ENCODE data around the gene PLEKHA4. TPM values are rescaled to one million over a fixed set of nuclear protein-coding genes. Genes with fewer than 3 reads are reported as not detected.
"Not testable (repeated sequence)": the region's sequence is repeated elsewhere in the genome, so short reads cannot be mapped to it uniquely, and the experiment has no call there.

PLEKHA4 gene
- total and polyA plus RNA-seq, 7 donors: 13.8 to 44.7 (median 20.7) TPM

DNA sequence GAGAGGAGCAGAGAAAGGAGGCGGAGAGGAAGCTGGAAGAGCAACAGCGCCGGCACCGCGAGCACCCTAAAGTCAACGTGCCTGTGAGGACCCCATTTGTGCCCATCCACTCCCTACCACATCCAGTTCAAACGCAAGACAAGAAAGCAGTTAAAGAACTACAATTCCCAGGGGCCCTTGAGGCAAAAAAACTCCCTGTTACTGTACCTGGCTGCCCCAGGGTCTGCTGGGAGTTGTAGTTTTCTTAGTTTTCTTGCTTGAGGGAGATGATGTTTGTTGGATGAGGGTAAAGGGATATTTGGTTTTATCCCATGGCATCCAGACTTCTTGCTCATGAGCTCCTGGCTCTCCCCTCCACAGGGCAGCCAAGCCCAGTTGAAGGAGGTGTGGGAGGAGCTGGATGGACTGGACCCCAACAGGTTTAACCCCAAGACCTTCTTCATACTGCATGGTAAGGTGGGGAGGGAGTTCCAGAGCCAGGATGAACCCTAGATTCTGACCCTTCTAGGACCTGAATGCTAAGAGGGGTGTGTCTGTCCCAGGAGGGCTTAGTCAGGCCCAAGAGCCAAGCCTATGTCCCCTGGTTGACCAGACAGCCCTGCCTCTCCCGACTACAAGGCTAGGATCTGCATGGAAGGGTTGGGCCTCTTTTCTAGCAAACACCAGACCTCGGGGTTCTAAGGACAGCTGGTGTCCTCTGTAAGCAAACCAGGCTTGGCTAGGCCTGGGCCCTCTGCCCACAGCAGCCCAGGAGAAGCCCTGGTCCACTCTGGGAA, 44.9 kb upstream of the PLEKHA4 start:
- H3K36me3 ChIP-seq: peaks cover 28 to 97% (median 61%) of the 10 kb centered on the region in 4 donors
- intact Hi-C loops (cut with DNase I): loop anchor here (5.0 kb wide), 1 partner anchor 44 kb away; no protein-coding TSS in a partner anchor
- H3K4me3 ChIP-seq: no peak overlapping the region
- H3K9me3 ChIP-seq: no peaks in the 10 kb centered on the region
- H3K27me3 ChIP-seq: no peaks in the 10 kb centered on the region
- H3K4me1 ChIP-seq: no peaks in the 10 kb centered on the region
- TF ChIP-seq, protein P1, sequence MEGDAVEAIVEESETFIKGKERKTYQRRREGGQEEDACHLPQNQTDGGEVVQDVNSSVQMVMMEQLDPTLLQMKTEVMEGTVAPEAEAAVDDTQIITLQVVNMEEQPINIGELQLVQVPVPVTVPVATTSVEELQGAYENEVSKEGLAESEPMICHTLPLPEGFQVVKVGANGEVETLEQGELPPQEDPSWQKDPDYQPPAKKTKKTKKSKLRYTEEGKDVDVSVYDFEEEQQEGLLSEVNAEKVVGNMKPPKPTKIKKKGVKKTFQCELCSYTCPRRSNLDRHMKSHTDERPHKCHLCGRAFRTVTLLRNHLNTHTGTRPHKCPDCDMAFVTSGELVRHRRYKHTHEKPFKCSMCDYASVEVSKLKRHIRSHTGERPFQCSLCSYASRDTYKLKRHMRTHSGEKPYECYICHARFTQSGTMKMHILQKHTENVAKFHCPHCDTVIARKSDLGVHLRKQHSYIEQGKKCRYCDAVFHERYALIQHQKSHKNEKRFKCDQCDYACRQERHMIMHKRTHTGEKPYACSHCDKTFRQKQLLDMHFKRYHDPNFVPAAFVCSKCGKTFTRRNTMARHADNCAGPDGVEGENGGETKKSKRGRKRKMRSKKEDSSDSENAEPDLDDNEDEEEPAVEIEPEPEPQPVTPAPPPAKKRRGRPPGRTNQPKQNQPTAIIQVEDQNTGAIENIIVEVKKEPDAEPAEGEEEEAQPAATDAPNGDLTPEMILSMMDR (IDR thresholded peaks at IDR 0.05): no peak
- TF ChIP-seq POLR2AphosphoS5 (IDR thresholded peaks at IDR 0.05) (no peak), POLR2A (IDR thresholded peaks at IDR 0.05) (no peak), EP300 (IDR thresholded peaks at IDR 0.05) (no peak)
- no peak overlapping the region for H3K27ac ChIP-seq
- DNase-seq: no peak
- 96 to 97% methylated on average over 9 of the region's 9 CpGs for WGBS, 2 donors

DNA sequence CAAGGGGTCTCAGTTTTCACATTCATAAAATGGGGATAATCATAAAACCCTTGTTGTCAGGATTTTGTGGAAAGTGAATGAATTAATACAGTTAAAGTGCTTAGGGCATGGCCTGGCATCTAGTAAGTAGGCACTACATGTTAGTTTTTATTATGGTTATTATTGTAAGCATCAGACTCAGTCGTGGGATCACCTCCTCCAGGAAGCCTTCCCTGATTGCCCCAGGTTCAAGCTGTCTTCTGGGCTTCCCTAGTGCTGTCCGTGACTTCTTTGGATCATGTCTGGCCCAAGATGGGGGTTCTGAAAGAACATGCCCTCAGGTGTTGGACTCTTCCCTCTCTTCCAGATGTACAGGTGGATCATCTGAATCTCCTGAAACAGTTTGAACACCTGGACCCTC, 42.4 kb upstream of the PLEKHA4 start:
- Histone ChIP-seq H3K36me3 (peaks cover 28 to 97% (median 70%) of the 10 kb centered on the region in 4 donors), H3K4me1 (no peaks in the 10 kb centered on the region), H3K27me3 (no peaks in the 10 kb centered on the region), H3K27ac (no peak overlapping the region), H3K9me3 (no peaks in the 10 kb centered on the region), H3K4me3 (no peak overlapping the region)
- DNase-seq: no peak
- TF ChIP-seq POLR2A (IDR thresholded peaks at IDR 0.05) (no peak), EP300 (IDR thresholded peaks at IDR 0.05) (no peak), POLR2AphosphoS5 (IDR thresholded peaks at IDR 0.05) (no peak)
- TF ChIP-seq, protein P1 (IDR thresholded peaks at IDR 0.05): no peak
- WGBS, 2 donors: 87 to 95% methylated on average over 2 of the region's 2 CpGs
- intact Hi-C loops (cut with DNase I): loop anchor here (5.0 kb wide), 1 partner anchor 46 kb away; no protein-coding TSS in a partner anchor

DNA sequence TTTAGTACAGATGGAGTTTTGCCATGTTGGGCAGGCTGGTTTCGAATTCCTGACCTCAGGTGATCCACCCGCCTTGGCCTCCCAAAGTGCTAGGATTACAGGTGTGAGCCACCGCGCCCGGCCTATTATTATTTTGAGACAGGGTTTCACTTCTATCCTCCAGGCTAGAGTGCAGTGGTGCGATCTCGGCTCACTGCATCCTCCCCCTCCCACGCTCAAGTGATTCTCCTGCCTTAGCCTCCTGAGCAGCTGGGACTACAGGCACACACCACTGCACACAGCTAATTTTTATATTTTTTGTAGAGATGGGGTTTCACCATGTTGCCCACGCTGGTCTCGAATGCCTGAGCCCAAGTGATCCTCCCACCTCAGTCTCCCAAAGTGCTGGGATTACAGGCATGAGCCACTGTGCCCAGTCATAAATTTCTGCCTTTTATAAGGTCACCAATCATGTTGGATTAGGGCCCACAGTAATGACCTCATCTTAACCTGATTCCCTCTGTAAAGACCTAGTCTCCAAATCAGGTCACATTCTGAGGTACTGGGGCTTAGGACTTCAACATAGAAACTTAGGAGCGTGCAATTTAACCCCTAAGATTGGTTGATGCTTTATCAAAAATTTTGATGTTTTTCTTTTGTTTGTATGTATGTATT, 41.1 kb upstream of the PLEKHA4 start:
- DNase-seq, H3K9me3 ChIP-seq, H3K4me1 ChIP-seq, H3K27me3 ChIP-seq, H3K4me3 ChIP-seq: not testable (repeated sequence)
- H3K27ac ChIP-seq: peak overlapping the region in 1 of 4 donors; percentile 25
- peaks cover 28 to 98% (median 74%) of the 10 kb centered on the region in 4 donors for H3K36me3 ChIP-seq
- WGBS, 2 donors: 80 to 94% methylated on average over 11 of the region's 11 CpGs
- intact Hi-C loops (cut with DNase I): loop anchor here (5.0 kb wide), 1 partner anchor 48 kb away; no protein-coding TSS in a partner anchor

DNA sequence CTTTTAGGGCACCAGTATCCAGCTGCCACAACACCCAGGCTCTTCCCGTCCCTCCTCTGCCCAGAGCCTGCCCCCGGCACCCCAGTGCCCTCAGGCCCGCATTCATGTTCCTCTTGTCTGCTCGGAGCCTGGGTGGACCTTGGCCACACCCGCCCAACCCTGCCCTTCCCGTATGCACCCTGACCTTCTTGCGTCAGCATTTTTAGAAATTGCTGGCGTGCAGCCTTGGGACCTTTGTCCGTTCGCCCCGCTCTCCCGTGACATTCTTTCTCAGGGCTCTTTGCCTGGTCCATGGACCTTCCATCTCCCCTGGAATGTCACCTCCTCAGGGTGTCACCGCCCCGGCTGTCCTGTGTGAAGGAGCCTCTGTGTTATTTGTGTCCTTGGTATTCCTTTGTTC, 39.3 kb upstream of the PLEKHA4 start:
- DNase-seq: no peak
- H3K4me3 ChIP-seq: no peak overlapping the region
- TF ChIP-seq POLR2A (IDR thresholded peaks at IDR 0.05): no peak
- TF ChIP-seq, protein P1 (IDR thresholded peaks at IDR 0.05): no peak
- no peak for TF ChIP-seq POLR2AphosphoS5 (IDR thresholded peaks at IDR 0.05)
- no peak for TF ChIP-seq EP300 (IDR thresholded peaks at IDR 0.05)
- H3K4me1 ChIP-seq: peaks cover 0 to 6% (median 5%) of the 10 kb centered on the region in 4 donors
- intact Hi-C loops (cut with DNase I): no loop called here
- WGBS, 2 donors: 43 to 81% methylated on average over 14 of the region's 14 CpGs
- H3K27ac ChIP-seq: no peak overlapping the region
- H3K27me3 ChIP-seq: no peaks in the 10 kb centered on the region
- H3K9me3 ChIP-seq: no peaks in the 10 kb centered on the region
- H3K36me3 ChIP-seq: peaks cover 13 to 87% (median 57%) of the 10 kb centered on the region in 4 donors

DNA sequence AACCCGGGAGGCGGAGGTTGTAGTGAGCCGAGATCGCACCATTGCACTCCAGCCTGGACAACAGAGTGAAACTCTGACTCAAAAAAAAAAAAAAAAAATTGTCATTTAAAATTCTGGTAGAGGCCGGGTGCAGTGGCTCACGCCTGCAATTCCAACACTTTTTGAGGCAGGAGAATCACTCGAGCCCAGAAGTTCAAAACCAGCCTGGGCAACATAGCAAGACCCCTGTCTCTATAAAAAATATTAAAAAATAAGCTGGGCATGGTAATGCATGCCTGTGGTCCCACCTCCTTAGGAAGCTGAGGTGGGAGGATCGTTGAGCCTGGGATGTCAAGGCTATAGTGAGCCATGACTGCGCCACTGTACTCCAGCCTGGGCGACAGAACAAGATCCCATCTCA, 37.9 kb upstream of the PLEKHA4 start:
- peaks cover 6 to 73% (median 46%) of the 10 kb centered on the region in 4 donors for H3K36me3 ChIP-seq
- H3K4me3 ChIP-seq: no peak overlapping the region
- no peak overlapping the region for H3K27ac ChIP-seq
- TF ChIP-seq POLR2AphosphoS5 (IDR thresholded peaks at IDR 0.05) (no peak), POLR2A (IDR thresholded peaks at IDR 0.05) (no peak), EP300 (IDR thresholded peaks at IDR 0.05) (no peak)
- TF ChIP-seq, protein P1 (IDR thresholded peaks at IDR 0.05): no peak
- intact Hi-C loops (cut with DNase I): no loop called here
- H3K9me3 ChIP-seq: no peaks in the 10 kb centered on the region
- DNase-seq: no peak
- WGBS, 2 donors: 96 to 97% methylated on average over 10 of the region's 10 CpGs
- H3K4me1 ChIP-seq: peaks cover 0 to 20% (median 18%) of the 10 kb centered on the region in 4 donors
- no peaks in the 10 kb centered on the region for H3K27me3 ChIP-seq
